SK-N-MC (cell line): Measurements from ENCODE around the gene SHISA6.

ENCODE experiments used
- EZH2 ChIP-seq: fragments of 200-600 bp; sonication (generic); IDR thresholded peaks from one replicate; pipeline ENCODE4 v1.6.1; 2017; ENCODE audit warnings: antibody characterized with exemption
- POLR2AphosphoS5 ChIP-seq: IDR thresholded peaks from 2 replicates; pipeline ENCODE4 v1.6.1; 2012; ENCODE audit warnings: mild to moderate bottlenecking, low read depth, low read length, borderline replicate concordance

DNA sequence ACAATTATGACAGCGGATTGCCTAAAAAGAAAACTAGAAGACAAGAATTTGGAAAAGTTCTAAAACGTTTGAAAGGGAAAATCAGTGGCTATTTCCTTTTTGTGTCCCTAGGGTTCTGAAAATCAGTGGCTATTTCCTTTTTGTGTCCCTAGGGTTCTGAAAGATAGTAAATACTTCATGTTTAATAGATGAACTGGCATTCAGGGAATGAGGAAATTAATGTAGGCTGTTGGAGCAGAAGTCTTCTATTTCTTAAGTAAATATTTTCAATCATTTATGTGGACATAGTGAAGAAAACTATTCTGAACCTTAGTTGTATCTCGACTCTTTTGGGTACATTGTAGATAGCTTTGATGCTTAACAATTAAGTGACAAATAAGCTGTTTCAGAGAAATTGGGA, 78.9 kb downstream of the SHISA6 start:
- TF ChIP-seq POLR2AphosphoS5 (no peak), EZH2 (no peak)
